Measurements from ENCODE around the gene RBFA.

- TF ChIP-seq, protein P1, sequence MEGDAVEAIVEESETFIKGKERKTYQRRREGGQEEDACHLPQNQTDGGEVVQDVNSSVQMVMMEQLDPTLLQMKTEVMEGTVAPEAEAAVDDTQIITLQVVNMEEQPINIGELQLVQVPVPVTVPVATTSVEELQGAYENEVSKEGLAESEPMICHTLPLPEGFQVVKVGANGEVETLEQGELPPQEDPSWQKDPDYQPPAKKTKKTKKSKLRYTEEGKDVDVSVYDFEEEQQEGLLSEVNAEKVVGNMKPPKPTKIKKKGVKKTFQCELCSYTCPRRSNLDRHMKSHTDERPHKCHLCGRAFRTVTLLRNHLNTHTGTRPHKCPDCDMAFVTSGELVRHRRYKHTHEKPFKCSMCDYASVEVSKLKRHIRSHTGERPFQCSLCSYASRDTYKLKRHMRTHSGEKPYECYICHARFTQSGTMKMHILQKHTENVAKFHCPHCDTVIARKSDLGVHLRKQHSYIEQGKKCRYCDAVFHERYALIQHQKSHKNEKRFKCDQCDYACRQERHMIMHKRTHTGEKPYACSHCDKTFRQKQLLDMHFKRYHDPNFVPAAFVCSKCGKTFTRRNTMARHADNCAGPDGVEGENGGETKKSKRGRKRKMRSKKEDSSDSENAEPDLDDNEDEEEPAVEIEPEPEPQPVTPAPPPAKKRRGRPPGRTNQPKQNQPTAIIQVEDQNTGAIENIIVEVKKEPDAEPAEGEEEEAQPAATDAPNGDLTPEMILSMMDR (IDR thresholded peaks at IDR 0.05), result no peak
- TF ChIP-seq POLR2A (IDR thresholded peaks at IDR 0.05), result peak; percentile 85
These were observed 810 bp upstream of the RBFA start for GRCh38 chr18:80033181-80034067.

Measured in prostate gland (tissue), 2 donors.